ENCODE data around the gene OAT. TPM values are rescaled to one million over a fixed set of nuclear protein-coding genes. Genes with fewer than 3 reads are reported as not detected.

Gene OAT
- total RNA-seq, 1 experiment from 2014 or later: 67.9 TPM

GRCh38 chr10:124422742-124423141 is 4.0 kb upstream of the OAT start:
- Histone ChIP-seq H3K23me2 (ENCODE audit: insufficient read length, low read depth, low read length, poor library complexity, severe bottlenecking) (peaks cover 8% of the 10 kb centered on the region), H3K4me2 (ENCODE audit: insufficient read depth, insufficient read length, low read length) (no peak overlapping the region), H3T11ph (ENCODE audit: low read length) (no peak overlapping the region), H4K8ac (replicated peaks; ENCODE audit: insufficient read length, low read depth, low read length) (no peak overlapping the region), H2AK5ac (ENCODE audit: insufficient read length, low read length) (no peak overlapping the region), H3K18ac (ENCODE audit: insufficient read length, low read depth, low read length) (no peak overlapping the region), H4K5ac (ENCODE audit: insufficient read length, low read depth, low read length) (no peak overlapping the region), H3K27me3 (ENCODE audit: insufficient read depth, low read length) (no peaks in the 10 kb centered on the region; the same call in 1 of the 2 replicates), H2BK15ac (ENCODE audit: low read depth, low read length) (no peak overlapping the region), H2AFZ (ENCODE audit: low read length) (no peak overlapping the region), H4K91ac (ENCODE audit: insufficient read length, low read depth, low read length) (no peak overlapping the region), H2BK120ac (ENCODE audit: low read depth, low read length, poor library complexity, severe bottlenecking) (no peak overlapping the region), H3K56ac (ENCODE audit: insufficient read length, low read depth, low read length) (no peak overlapping the region), H3K4me1 (ENCODE audit: insufficient read depth, low read length) (no peaks in the 10 kb centered on the region), H3K23ac (ENCODE audit: insufficient read length, low read depth, low read length) (no peak overlapping the region), H3K9ac (ENCODE audit: extremely low read depth, insufficient read length, low read length) (no peak overlapping the region), H3K79me2 (ENCODE audit: insufficient read depth, low read length) (no peaks in the 10 kb centered on the region), H3K27ac (ENCODE audit: insufficient read length, low read depth, low read length) (no peak overlapping the region), H2BK12ac (ENCODE audit: insufficient read length, low read depth, low read length) (no peak overlapping the region), H3K79me1 (ENCODE audit: insufficient read depth, low read depth, low read length, poor library complexity, severe bottlenecking) (no peaks in the 10 kb centered on the region), H3K4ac (ENCODE audit: low read depth, low read length) (no peak overlapping the region), H3K9me3 (ENCODE audit: control insufficient read depth, low read depth, low read length) (no peaks in the 10 kb centered on the region), H4K20me1 (ENCODE audit: control insufficient read depth, insufficient read depth, insufficient read length) (no peaks in the 10 kb centered on the region), H2BK5ac (ENCODE audit: insufficient read length, low read length) (no peak overlapping the region), H2BK20ac (ENCODE audit: low read depth, low read length, poor library complexity, severe bottlenecking) (no peak overlapping the region), H3K14ac (ENCODE audit: insufficient read depth, low read length) (no peak overlapping the region)
- peaks cover 17 to 19% of the 10 kb centered on the region in 2 experiments for H3K4me1 Mint-ChIP-seq
- H3K9me3 Mint-ChIP-seq: no peaks in the 10 kb centered on the region
- no peak overlapping the region; a peak in 1 of 7 replicates for H3K27ac Mint-ChIP-seq
- H3K36me3 Mint-ChIP-seq (ENCODE audit: insufficient read depth in 1 of 3, low read depth in 3 of 3): no peaks in the 10 kb centered on the region
- DNase-seq: no peak
- no CpG with 5 or more reads among the region's 12 CpGs for WGBS (ENCODE audit: extremely low coverage, insufficient read length, low lambda C conversion rate)
- peaks cover 37% of the 10 kb centered on the region for H3K27me3 Mint-ChIP-seq (ENCODE audit: low read depth)
- TF ChIP-seq CTCF (conservative IDR thresholded peaks at IDR 0.05): no peak
- H3K4me3 Mint-ChIP-seq: no peak overlapping the region
